SK-N-SH (cell line): Measurements from ENCODE around the gene TKTL1. TPM values are rescaled to one million over a fixed set of nuclear protein-coding genes. Genes with fewer than 3 reads are reported as not detected.

Experiments
- CTCF ChIA-PET: fragments of 300-600, 350-600 bp; formaldehyde crosslinking; extraction: SDS; loops from one replicate; lab custom pipeline; 2021; lab: Yijun Ruan, JAX
- POLR2A ChIA-PET: fragments of 350-600 bp; sonication (Branson Sonifier 250); formaldehyde crosslinking; extraction: SDS; loops from one replicate; lab custom pipeline; 2020; ENCODE audit warnings: antibody characterized with exemption, inconsistent platforms; lab: Yijun Ruan, JAX
- DNase-seq: peaks from one replicate; pipeline ENCODE4 v3.0.0; 2012
- H2AFZ ChIP-seq: fragments of 200-600 bp; sonication (generic); 2 replicates; pipeline ENCODE4 v1.8.1; 2016; ENCODE audit warnings: antibody characterized with exemption, mild to moderate bottlenecking, low read depth
- H3F3A ChIP-seq: fragments of 200-600 bp; sonication (generic); replicated peaks from 2 replicates; pipeline ENCODE3; 2016; ENCODE audit warnings: antibody characterized with exemption, mild to moderate bottlenecking; ENCODE audit not compliant: insufficient read depth
- H3K27ac ChIP-seq, 2 experiments: fragments of 200-500 bp in 1 of 2; fragments of 200-600 bp in 1 of 2; sonication (Bioruptor generic) in 1 of 2; sonication (generic), shearing (Covaris generic) in 1 of 2; 2 replicates each; pipeline versions ENCODE4 v1.5.1 to v1.6.1; 2014 to 2016; ENCODE audit warnings: low read depth in 2 of 2, inconsistent platforms in 1 of 2, low read length in 1 of 2, mild to moderate bottlenecking in 1 of 2, mixed read lengths in 1 of 2
- H3K27me3 ChIP-seq: fragments of 200-600 bp; sonication (generic), shearing (Covaris generic); 2 replicates; pipeline ENCODE4 v1.6.1; 2016; ENCODE audit warnings: mixed run types; ENCODE audit not compliant: insufficient read depth
- H3K36me3 ChIP-seq, 2 experiments: fragments of 200-500 bp in 1 of 2; fragments of 200-600 bp in 1 of 2; sonication (Bioruptor generic) in 1 of 2; sonication (generic) in 1 of 2; replicated peaks in 1 of 2; 2 replicates each; pipeline versions ENCODE3 to v1.5.1; 2014 to 2016; ENCODE audit warnings: low read length in 1 of 2, mild to moderate bottlenecking in 1 of 2; ENCODE audit not compliant: insufficient read depth in 2 of 2, control insufficient read depth in 1 of 2
- H3K4me1 ChIP-seq, 2 experiments: fragments of 200-500 bp in 1 of 2; fragments of 200-600 bp in 1 of 2; sonication (Bioruptor generic) in 1 of 2; sonication (generic), shearing (Covaris generic) in 1 of 2; 2 replicates each; pipeline versions ENCODE4 v1.5.1 to v1.6.1; 2014 to 2016; ENCODE audit warnings: low read depth in 1 of 2, low read length in 1 of 2, mixed run types in 1 of 2; ENCODE audit not compliant: insufficient read depth in 2 of 2, control insufficient read depth in 1 of 2
- H3K4me2 ChIP-seq: fragments of 200-600 bp; sonication (generic), shearing (Covaris generic); 2 replicates; pipeline ENCODE4 v1.6.1; 2017; ENCODE audit warnings: mixed run types
- H3K4me3 ChIP-seq, 2 experiments: fragments of 200-500 bp in 1 of 2; fragments of 200-600 bp in 1 of 2; sonication (Bioruptor generic) in 1 of 2; sonication (generic), shearing (Covaris generic) in 1 of 2; 2 replicates each; pipeline versions ENCODE4 v1.5.1 to v1.8.1; 2014 to 2016; ENCODE audit warnings: low read depth in 2 of 2, inconsistent platforms in 1 of 2, low read length in 1 of 2, mild to moderate bottlenecking in 1 of 2, mixed read lengths in 1 of 2, moderate library complexity in 1 of 2
- H3K79me2 ChIP-seq: fragments of 200-600 bp; sonication (generic); 2 replicates; pipeline ENCODE4 v1.8.1; 2017; ENCODE audit warnings: mild to moderate bottlenecking; ENCODE audit not compliant: insufficient read depth
- H3K9ac ChIP-seq: fragments of 200-600 bp; sonication (generic); 2 replicates; pipeline ENCODE4 v1.6.1; 2017; ENCODE audit warnings: mixed run types
- H3K9me2 ChIP-seq: fragments of 200-600 bp; sonication (generic); 2 replicates; pipeline ENCODE4 v1.6.1; 2017; ENCODE audit warnings: mixed run types
- H3K9me3 ChIP-seq: fragments of 200-600 bp; sonication (generic); 2 replicates; pipeline ENCODE4 v1.6.1; 2017; ENCODE audit warnings: mixed run types, mild to moderate bottlenecking, moderate library complexity
- H4K20me1 ChIP-seq: fragments of 200-600 bp; sonication (generic); 2 replicates; pipeline ENCODE4 v1.6.1; 2017; ENCODE audit warnings: mild to moderate bottlenecking, mixed run types; ENCODE audit not compliant: insufficient read depth
- EP300 ChIP-seq, 2 experiments: IDR thresholded peaks; 2 replicates each; pipeline versions ENCODE4 v1.4.0 to v1.6.1; 2012; ENCODE audit warnings: borderline replicate concordance in 1 of 2, low read depth in 1 of 2, low read length in 1 of 2
- MXI1 ChIP-seq: IDR thresholded peaks from 2 replicates; pipeline ENCODE4 v1.6.1; 2012; ENCODE audit warnings: mild to moderate bottlenecking, low read depth, low read length, improper control_type of control experiment
- POLR2AphosphoS5 ChIP-seq: IDR thresholded peaks from 2 replicates; pipeline ENCODE4 v1.6.1; 2012; ENCODE audit warnings: low read depth, low read length
- RAD21 ChIP-seq: IDR thresholded peaks from 2 replicates; pipeline ENCODE4 v1.6.1; 2012; ENCODE audit warnings: mild to moderate bottlenecking, low read length
- RXRA ChIP-seq: IDR thresholded peaks from 2 replicates; pipeline ENCODE4 v1.4.0; 2012; ENCODE audit warnings: low read depth, mild to moderate bottlenecking, borderline replicate concordance
- SMC3 ChIP-seq: IDR thresholded peaks from 2 replicates; pipeline ENCODE4 v1.6.1; 2012; ENCODE audit warnings: low read depth, low read length, improper control_type of control experiment
- TCF12 ChIP-seq: IDR thresholded peaks from 2 replicates; pipeline ENCODE4 v1.4.0; 2012
- WGBS: methylation state at CpG from one replicate; pipeline ENCODE4 v1.1.6; 2017; ENCODE audit warnings: low lambda C conversion rate; 5-methylcytosine and 5-hydroxymethylcytosine counted together
- polyA plus RNA-seq, 3 experiments: library from polyadenylated mRNA; depleted of rRNA; stranded (reverse); fragments of >200 nt; gene quantifications; 2 replicates each; pipeline ENCODE4 v1.2.3, GENCODE V29; 2012
- TF ChIP-seq, protein P1 (sequence below): fragments of 200-600 bp; sonication (generic); IDR thresholded peaks from 2 replicates; pipeline ENCODE4 v1.6.1; 2017; ENCODE audit warnings: antibody characterized with exemption, mild to moderate bottlenecking, moderate library complexity
- TF ChIP-seq, protein P2 (sequence below): fragments of 150-350 bp; IDR thresholded peaks from 2 replicates; pipeline ENCODE4 v1.6.1; 2016; ENCODE audit warnings: mild to moderate bottlenecking, low read depth, low read length

TKTL1 gene
- polyA plus RNA-seq, 1 of the 3 experiments (the other 2 are of a cell fraction) = not detected

DNA sequence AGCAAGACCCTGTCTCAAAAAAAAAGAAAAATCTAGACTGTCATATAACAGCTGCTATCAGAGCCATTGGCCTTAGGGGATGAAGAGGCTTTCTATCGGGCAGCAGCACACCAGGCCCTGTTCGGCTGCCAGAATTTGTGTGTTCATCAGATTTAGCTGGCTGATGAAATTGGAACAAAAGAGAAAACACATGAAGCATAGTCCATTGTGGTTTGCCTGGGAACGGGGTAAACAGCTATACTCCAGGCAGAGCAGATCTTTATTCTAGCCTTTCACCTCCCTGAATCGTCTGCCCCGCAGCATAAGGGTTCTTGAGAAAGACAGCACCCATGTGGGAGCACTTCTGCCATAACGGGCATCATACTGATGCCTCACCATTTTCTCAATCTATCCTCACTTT is 11.6 kb downstream of the TKTL1 start:
- Histone ChIP-seq H3K9me2 (no peaks in the 10 kb centered on the region), H4K20me1 (no peaks in the 10 kb centered on the region), H3K4me1 (peaks cover 0 to 5% of the 10 kb centered on the region in 2 experiments; a peak in 1 of 4 replicates), H3K4me2 (no peak overlapping the region), H3K27ac (peak overlapping the region in 1 of 2 experiments; percentile 43; a peak in 1 of 4 replicates), H3K79me2 (no peaks in the 10 kb centered on the region), H3K36me3 (no peaks in the 10 kb centered on the region), H3K4me3 (no peak overlapping the region), H3F3A (no peaks in the 10 kb centered on the region), H3K27me3 (peaks cover 43% of the 10 kb centered on the region), H3K9me3 (no peaks in the 10 kb centered on the region), H3K9ac (no peak overlapping the region), H2AFZ (no peak overlapping the region)
- POLR2A ChIA-PET = no interaction called here
- CTCF ChIA-PET = interaction anchor here (1.5 to 3.1 kb wide), 2 partner anchors 10 to 172 kb away, joined by 6 to 22 read pairs; no protein-coding TSS in a partner anchor
- WGBS = 24% methylated on average over 5 of the region's 6 CpGs
- DNase-seq = peak; percentile 38
- TF ChIP-seq EP300 (IDR thresholded peaks at IDR 0.05; ENCODE audit: borderline replicate concordance in 1 of 2, low read depth in 1 of 2, low read length in 1 of 2) = 0 out of 4 replicates have a peak, but pooled peaks of 1 of the 2 experiments have one; percentile 10
- no peak for TF ChIP-seq RXRA

DNA sequence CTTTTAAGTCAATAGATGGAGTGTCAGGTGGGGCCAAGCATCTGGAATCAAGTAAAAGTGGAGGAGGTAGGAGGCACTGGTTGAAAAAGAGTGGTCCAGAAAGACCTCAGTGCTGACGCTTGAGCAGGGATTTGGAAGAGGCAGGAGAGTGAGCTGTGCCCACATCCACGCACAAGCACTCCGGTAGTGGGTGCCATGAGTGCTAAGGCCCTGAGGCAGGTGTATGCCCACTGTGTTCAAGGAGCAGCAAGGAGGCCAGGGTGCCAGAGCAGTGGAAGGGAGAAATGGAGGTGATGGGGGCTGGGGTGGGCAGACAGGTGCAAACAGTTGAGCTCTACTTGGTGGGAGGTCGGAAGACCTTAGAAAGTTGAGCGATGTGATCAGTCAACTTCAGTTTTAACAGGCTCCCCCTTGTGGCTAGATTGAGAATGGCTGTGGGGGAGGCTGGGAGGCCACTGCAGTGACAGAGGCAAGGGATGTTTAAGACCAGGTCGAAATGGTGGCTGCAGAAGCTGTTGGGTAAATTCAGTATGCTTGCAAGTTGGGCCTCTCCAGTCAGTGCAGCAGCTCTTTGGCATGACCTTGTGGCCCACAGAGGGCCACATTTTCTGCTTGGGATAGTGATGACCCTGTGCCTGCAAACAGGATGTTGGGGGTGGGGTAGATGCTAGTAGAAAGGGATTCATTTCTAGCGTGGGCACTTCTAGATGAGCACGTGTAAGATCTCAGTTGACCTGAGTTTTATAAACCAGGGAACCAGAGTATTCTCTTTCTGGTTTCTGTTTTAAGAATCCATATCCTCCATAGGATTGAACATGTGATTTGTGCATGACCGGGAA is 12.7 kb downstream of the TKTL1 start:
- Histone ChIP-seq H3K79me2 (no peaks in the 10 kb centered on the region), H3K4me2 (no peak overlapping the region), H2AFZ (no peak overlapping the region), H3K4me1 (peaks cover 0 to 5% of the 10 kb centered on the region in 2 experiments; a peak in 1 of 4 replicates), H3K36me3 (no peaks in the 10 kb centered on the region), H3K27me3 (peaks cover 55% of the 10 kb centered on the region), H3K9me2 (no peaks in the 10 kb centered on the region), H3K9me3 (no peaks in the 10 kb centered on the region), H3K9ac (no peak overlapping the region), H4K20me1 (no peaks in the 10 kb centered on the region), H3F3A (no peaks in the 10 kb centered on the region), H3K27ac (no peak overlapping the region), H3K4me3 (no peak overlapping the region; a peak in 1 of 4 replicates)
- POLR2A ChIA-PET = no interaction called here
- TF ChIP-seq POLR2AphosphoS5 (no peak), TCF12 (no peak), RAD21 (peak; percentile 47), EP300 (IDR thresholded peaks at IDR 0.05; ENCODE audit: borderline replicate concordance in 1 of 2, low read depth in 1 of 2, low read length in 1 of 2) (no peak), SMC3 (peak; percentile 46), MXI1 (no peak)
- TF ChIP-seq, protein P1, sequence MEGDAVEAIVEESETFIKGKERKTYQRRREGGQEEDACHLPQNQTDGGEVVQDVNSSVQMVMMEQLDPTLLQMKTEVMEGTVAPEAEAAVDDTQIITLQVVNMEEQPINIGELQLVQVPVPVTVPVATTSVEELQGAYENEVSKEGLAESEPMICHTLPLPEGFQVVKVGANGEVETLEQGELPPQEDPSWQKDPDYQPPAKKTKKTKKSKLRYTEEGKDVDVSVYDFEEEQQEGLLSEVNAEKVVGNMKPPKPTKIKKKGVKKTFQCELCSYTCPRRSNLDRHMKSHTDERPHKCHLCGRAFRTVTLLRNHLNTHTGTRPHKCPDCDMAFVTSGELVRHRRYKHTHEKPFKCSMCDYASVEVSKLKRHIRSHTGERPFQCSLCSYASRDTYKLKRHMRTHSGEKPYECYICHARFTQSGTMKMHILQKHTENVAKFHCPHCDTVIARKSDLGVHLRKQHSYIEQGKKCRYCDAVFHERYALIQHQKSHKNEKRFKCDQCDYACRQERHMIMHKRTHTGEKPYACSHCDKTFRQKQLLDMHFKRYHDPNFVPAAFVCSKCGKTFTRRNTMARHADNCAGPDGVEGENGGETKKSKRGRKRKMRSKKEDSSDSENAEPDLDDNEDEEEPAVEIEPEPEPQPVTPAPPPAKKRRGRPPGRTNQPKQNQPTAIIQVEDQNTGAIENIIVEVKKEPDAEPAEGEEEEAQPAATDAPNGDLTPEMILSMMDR = peak; percentile 75
- TF ChIP-seq, protein P2, sequence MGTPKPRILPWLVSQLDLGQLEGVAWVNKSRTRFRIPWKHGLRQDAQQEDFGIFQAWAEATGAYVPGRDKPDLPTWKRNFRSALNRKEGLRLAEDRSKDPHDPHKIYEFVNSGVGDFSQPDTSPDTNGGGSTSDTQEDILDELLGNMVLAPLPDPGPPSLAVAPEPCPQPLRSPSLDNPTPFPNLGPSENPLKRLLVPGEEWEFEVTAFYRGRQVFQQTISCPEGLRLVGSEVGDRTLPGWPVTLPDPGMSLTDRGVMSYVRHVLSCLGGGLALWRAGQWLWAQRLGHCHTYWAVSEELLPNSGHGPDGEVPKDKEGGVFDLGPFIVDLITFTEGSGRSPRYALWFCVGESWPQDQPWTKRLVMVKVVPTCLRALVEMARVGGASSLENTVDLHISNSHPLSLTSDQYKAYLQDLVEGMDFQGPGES = no peak
- CTCF ChIA-PET = interaction anchor here (0.6 to 3.1 kb wide), 12 partner anchors 9 to 1571 kb away, joined by 3 to 22 read pairs (median 3); partner anchors contain the start of gene TKTL1
- WGBS = 32% methylated on average over 9 of the region's 9 CpGs
- peak; percentile 61 for DNase-seq
